Measurements from ENCODE around the gene LRMDA. TPM values are rescaled to one million over a fixed set of nuclear protein-coding genes. Genes with fewer than 3 reads are reported as not detected.
"Not testable (repeated sequence)": the region's sequence is repeated elsewhere in the genome, so short reads cannot be mapped to it uniquely, and the experiment has no call there.

LRMDA gene
- polyA plus RNA-seq, 1 donor (not counting 4 experiments of a cell fraction or from before 2014, with no cell fraction given): not detected

DNA sequence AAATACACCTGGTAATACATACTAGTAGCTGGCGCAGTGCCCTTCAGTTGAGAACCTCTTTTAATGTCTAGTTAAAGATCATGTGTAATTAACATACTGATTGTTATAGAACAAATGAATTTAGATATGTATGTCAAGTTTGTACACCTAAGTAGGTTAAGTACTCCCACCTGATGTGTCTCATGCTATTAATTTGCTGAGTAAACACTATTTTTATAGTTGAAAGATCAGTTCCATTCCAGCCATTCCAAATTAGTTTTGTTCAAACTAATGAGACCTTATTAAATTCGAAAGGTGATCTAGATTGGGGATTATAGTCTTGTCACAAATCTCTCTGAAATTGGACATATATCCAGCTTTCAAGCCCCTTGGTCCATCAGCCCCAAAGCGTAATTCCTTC lies 710.0 kb downstream of the LRMDA start:
- dilution Hi-C loops (cut with MboI; ENCODE audit: extremely low pct_ligation_motif_present, low sequenced_read_pairs): no loop called here
- Histone ChIP-seq H3K79me2 (ENCODE audit: control insufficient read depth, insufficient read depth, low read length) (no peaks in the 10 kb centered on the region), H3K4me3 (ENCODE audit: control insufficient read depth in 2 of 3, extremely low read depth in 1 of 3, insufficient read depth in 2 of 3, low read depth in 1 of 3, low read length in 3 of 3) (no peak overlapping the region), H3K4me1 (ENCODE audit: control insufficient read depth, extremely low read depth, insufficient read depth, low read length) (no peaks in the 10 kb centered on the region), H3K27me3 (ENCODE audit: control insufficient read depth, extremely low read depth, insufficient read depth, low read length) (peaks cover 2% of the 10 kb centered on the region), H3K36me3 (ENCODE audit: control insufficient read depth in 2 of 2, extremely low read depth in 1 of 2, insufficient read depth in 2 of 2, low read length in 2 of 2) (no peaks in the 10 kb centered on the region), H2AFZ (ENCODE audit: control insufficient read depth, low read length) (no peak overlapping the region), H3K4me2 (ENCODE audit: control insufficient read depth, extremely low read depth, insufficient read depth, low read depth, low read length) (no peak overlapping the region), H3K9me1 (ENCODE audit: control insufficient read depth, extremely low read depth, insufficient read depth, low read length) (no peaks in the 10 kb centered on the region), H4K20me1 (ENCODE audit: control insufficient read depth, extremely low read depth, insufficient read depth, low read length) (no peaks in the 10 kb centered on the region), H3K9me3 (ENCODE audit: control insufficient read depth, low read depth, low read length) (no peaks in the 10 kb centered on the region), H3K9ac (ENCODE audit: control insufficient read depth, extremely low read depth, insufficient read depth, low read length) (no peak overlapping the region), H3K27ac (ENCODE audit: control insufficient read depth, insufficient read depth, low read length) (no peak overlapping the region)
- TF ChIP-seq EZH2 (IDR thresholded peaks at IDR 0.05; ENCODE audit: low read length): no peak
- no peak for TF ChIP-seq CTCF (optimal IDR thresholded peaks at IDR 0.05 in 1 of 3, IDR thresholded peaks at IDR 0.05 in 1 of 3, conservative IDR thresholded peaks at IDR 0.05 in 1 of 3; ENCODE audit: extremely low read depth in 1 of 3, insufficient read depth in 2 of 3, low read length in 3 of 3)
- no peak for DNase-seq (ENCODE audit: low read depth, low spot score)
- FAIRE-seq: no peak

DNA sequence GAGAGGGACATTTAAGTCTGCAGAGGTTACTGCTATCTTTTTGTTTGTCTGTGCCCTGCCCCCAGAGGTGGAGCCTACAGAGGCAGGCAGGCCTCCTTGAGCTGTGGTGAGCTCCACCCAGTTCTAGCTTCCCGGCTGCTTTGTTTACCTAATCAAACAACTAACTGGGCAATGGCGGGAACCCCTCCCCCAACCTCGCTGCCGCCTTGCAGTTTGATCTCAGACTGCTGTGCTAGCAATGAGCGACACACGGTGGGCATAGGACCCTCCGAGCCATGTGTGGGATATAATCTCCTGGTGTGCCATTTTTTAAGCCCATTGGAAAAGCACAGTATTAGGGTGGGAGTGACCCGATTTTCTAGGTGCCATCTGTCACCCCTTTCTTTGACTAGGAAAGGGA lies 716.8 kb downstream of the LRMDA start:
- FAIRE-seq; H3K9me3 ChIP-seq (ENCODE audit: control insufficient read depth, low read depth, low read length); dilution Hi-C loops (cut with MboI; ENCODE audit: extremely low pct_ligation_motif_present, low sequenced_read_pairs); H3K36me3 ChIP-seq (ENCODE audit: control insufficient read depth in 2 of 2, extremely low read depth in 1 of 2, insufficient read depth in 2 of 2, low read length in 2 of 2); H3K9me1 ChIP-seq (ENCODE audit: control insufficient read depth, extremely low read depth, insufficient read depth, low read length); H3K4me2 ChIP-seq (ENCODE audit: control insufficient read depth, extremely low read depth, insufficient read depth, low read depth, low read length); H3K9ac ChIP-seq (ENCODE audit: control insufficient read depth, extremely low read depth, insufficient read depth, low read length); H3K79me2 ChIP-seq (ENCODE audit: control insufficient read depth, insufficient read depth, low read length); DNase-seq (ENCODE audit: low read depth, low spot score); H4K20me1 ChIP-seq (ENCODE audit: control insufficient read depth, extremely low read depth, insufficient read depth, low read length); H2AFZ ChIP-seq (ENCODE audit: control insufficient read depth, low read length); H3K27me3 ChIP-seq (ENCODE audit: control insufficient read depth, extremely low read depth, insufficient read depth, low read length); H3K4me1 ChIP-seq (ENCODE audit: control insufficient read depth, extremely low read depth, insufficient read depth, low read length); H3K27ac ChIP-seq (ENCODE audit: control insufficient read depth, insufficient read depth, low read length); H3K4me3 ChIP-seq (ENCODE audit: control insufficient read depth in 2 of 3, extremely low read depth in 1 of 3, insufficient read depth in 2 of 3, low read depth in 1 of 3, low read length in 3 of 3): not testable (repeated sequence)

DNA sequence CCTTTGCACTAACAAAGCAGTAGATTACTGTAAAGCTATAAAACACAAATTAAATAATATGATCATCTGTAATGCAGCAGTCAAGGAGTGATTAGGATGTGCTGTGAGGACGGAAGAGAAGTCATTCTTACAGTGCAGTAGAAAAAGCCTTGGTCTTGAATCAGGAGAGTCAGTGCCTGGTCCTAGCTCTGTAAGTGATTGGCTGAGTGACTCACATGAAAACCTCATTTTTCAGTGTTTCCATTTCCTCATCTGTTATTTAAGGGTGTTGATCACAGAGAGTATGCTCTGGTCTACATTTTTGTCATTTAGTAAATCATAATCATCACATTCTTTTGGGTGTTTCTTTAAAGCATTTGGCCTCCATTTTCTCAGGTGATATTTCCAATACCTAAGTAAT lies 717.8 kb downstream of the LRMDA start:
- H3K4me2 ChIP-seq (ENCODE audit: control insufficient read depth, extremely low read depth, insufficient read depth, low read depth, low read length): no peak overlapping the region

More for the DNA sequence above, 717.8 kb downstream of the LRMDA start:
- Histone ChIP-seq H3K27me3 (ENCODE audit: control insufficient read depth, extremely low read depth, insufficient read depth, low read length) (no peaks in the 10 kb centered on the region), H3K27ac (ENCODE audit: control insufficient read depth, insufficient read depth, low read length) (no peak overlapping the region), H3K9ac (ENCODE audit: control insufficient read depth, extremely low read depth, insufficient read depth, low read length) (no peak overlapping the region), H2AFZ (ENCODE audit: control insufficient read depth, low read length) (no peak overlapping the region), H3K4me3 (ENCODE audit: control insufficient read depth in 2 of 3, extremely low read depth in 1 of 3, insufficient read depth in 2 of 3, low read depth in 1 of 3, low read length in 3 of 3) (no peak overlapping the region), H3K36me3 (ENCODE audit: control insufficient read depth in 2 of 2, extremely low read depth in 1 of 2, insufficient read depth in 2 of 2, low read length in 2 of 2) (no peaks in the 10 kb centered on the region), H3K9me1 (ENCODE audit: control insufficient read depth, extremely low read depth, insufficient read depth, low read length) (no peaks in the 10 kb centered on the region), H4K20me1 (ENCODE audit: control insufficient read depth, extremely low read depth, insufficient read depth, low read length) (no peaks in the 10 kb centered on the region), H3K4me1 (ENCODE audit: control insufficient read depth, extremely low read depth, insufficient read depth, low read length) (no peaks in the 10 kb centered on the region), H3K9me3 (ENCODE audit: control insufficient read depth, low read depth, low read length) (no peaks in the 10 kb centered on the region), H3K79me2 (ENCODE audit: control insufficient read depth, insufficient read depth, low read length) (no peaks in the 10 kb centered on the region)
- TF ChIP-seq CTCF (optimal IDR thresholded peaks at IDR 0.05 in 1 of 3, IDR thresholded peaks at IDR 0.05 in 1 of 3, conservative IDR thresholded peaks at IDR 0.05 in 1 of 3; ENCODE audit: extremely low read depth in 1 of 3, insufficient read depth in 2 of 3, low read length in 3 of 3) (no peak), EZH2 (IDR thresholded peaks at IDR 0.05; ENCODE audit: low read length) (no peak)
- dilution Hi-C loops (cut with MboI; ENCODE audit: extremely low pct_ligation_motif_present, low sequenced_read_pairs): no loop called here
- DNase-seq (ENCODE audit: low read depth, low spot score) (no peak), FAIRE-seq (no peak)

Data from keratinocyte (primary cell).